ENCODE measurements around the gene SH3TC2. TPM values are rescaled to one million over a fixed set of nuclear protein-coding genes. Genes with fewer than 3 reads are reported as not detected.

The SH3TC2 gene
- total and polyA plus RNA-seq, 2 donors (not counting 1 experiment from before 2014, with no cell fraction given) = not detected

DNA sequence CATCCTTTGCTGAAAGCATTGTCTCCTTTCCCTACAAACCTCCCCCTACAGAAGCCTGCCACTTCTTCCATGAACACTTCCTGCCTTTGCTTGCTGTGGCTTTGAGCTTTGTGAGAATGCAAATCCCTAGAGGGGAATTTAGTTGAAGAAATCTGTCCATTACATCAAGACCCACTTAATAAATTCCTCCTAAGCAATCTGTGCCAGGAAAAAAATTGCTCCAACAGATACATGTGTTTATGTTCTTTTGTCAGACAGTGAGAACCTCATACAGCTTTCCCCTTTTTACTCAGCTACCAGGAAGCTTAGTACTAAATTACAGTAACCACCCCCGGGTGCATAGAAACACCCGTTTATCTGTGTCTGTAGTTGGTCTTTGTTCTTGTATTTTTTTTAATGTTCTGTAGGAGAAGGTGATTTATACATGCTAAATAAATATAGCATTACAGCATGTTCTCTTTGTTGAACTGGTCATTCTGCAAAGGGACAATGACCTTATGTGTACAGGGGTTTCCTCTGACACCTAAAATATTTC, 43.9 kb downstream of the SH3TC2 start:
- Histone ChIP-seq H2AFZ (ENCODE audit: insufficient read depth, low read depth, low read length, poor library complexity, severe bottlenecking) (no peak overlapping the region), H4K20me1 (ENCODE audit: control insufficient read depth, insufficient read depth, low read length, poor library complexity, severe bottlenecking) (no peaks in the 10 kb centered on the region), H3K9me3 (ENCODE audit: control extremely low read depth in 1 of 3, control insufficient read depth in 2 of 3, insufficient read depth in 1 of 3, low read length in 2 of 3) (no peaks in the 10 kb centered on the region), H3K4me2 (replicated peaks; ENCODE audit: low read depth, low read length, poor library complexity, severe bottlenecking) (no peak overlapping the region), H3K4me1 (ENCODE audit: control insufficient read depth in 2 of 2, insufficient read depth in 2 of 2, low read length in 2 of 2) (no peaks in the 10 kb centered on the region), H3K27me3 (replicated peaks in 1 of 4; ENCODE audit: control extremely low read depth in 1 of 4, control insufficient read depth in 3 of 4, insufficient read depth in 4 of 4, low read length in 3 of 4) (no peaks in the 10 kb centered on the region), H3K9ac (ENCODE audit: low read length) (no peak overlapping the region), H3K27ac (ENCODE audit: low read length in 2 of 2) (no peak overlapping the region), H3K36me3 (replicated peaks in 1 of 2; ENCODE audit: control extremely low read depth in 1 of 2, control insufficient read depth in 1 of 2, extremely low read depth in 1 of 2, insufficient read depth in 2 of 2, low read length in 1 of 2) (no peaks in the 10 kb centered on the region), H3K79me2 (ENCODE audit: control insufficient read depth, insufficient read depth, low read length) (no peaks in the 10 kb centered on the region), H3K4me3 (ENCODE audit: control extremely low read depth in 1 of 5, extremely low read depth in 1 of 5, insufficient read depth in 1 of 5, low read depth in 2 of 5, low read length in 4 of 5) (no peak overlapping the region)
- TF ChIP-seq CTCF (IDR thresholded peaks at IDR 0.05) = no peak
- CTCF ChIA-PET = interaction anchor here (0.7 to 0.9 kb wide), 3 partner anchors 22 to 288 kb away, joined by 3 read pairs; no protein-coding TSS in a partner anchor
- DNase-seq = no peak
- WGBS (ENCODE audit: insufficient coverage) = no CpG with 5 or more reads among the region's 2 CpGs
- no peaks in the 10 kb centered on the region for H3K9me3 Mint-ChIP-seq (ENCODE audit: insufficient read depth)
- H3K4me1 Mint-ChIP-seq = no peaks in the 10 kb centered on the region
- no peak overlapping the region for H3K4me3 Mint-ChIP-seq
- no peak overlapping the region for H3K27ac Mint-ChIP-seq
- intact Hi-C loops (cut with micrococcal nuclease) = no loop called here
- POLR2A ChIA-PET = no interaction called here
- ATAC-seq (ENCODE audit: low read depth) = no peak
- peaks cover 25% of the 10 kb centered on the region for H3K27me3 Mint-ChIP-seq

- Mint-ChIP-seq H3K27me3 (peaks cover 25% of the 10 kb centered on the region), H3K27ac (no peak overlapping the region), H3K9me3 (ENCODE audit: insufficient read depth) (no peaks in the 10 kb centered on the region), H3K4me1 (no peaks in the 10 kb centered on the region), H3K4me3 (no peak overlapping the region)
- Histone ChIP-seq H2AFZ (ENCODE audit: insufficient read depth, low read depth, low read length, poor library complexity, severe bottlenecking) (no peak overlapping the region), H3K9ac (ENCODE audit: low read length) (no peak overlapping the region), H3K4me1 (ENCODE audit: control insufficient read depth in 2 of 2, insufficient read depth in 2 of 2, low read length in 2 of 2) (no peaks in the 10 kb centered on the region), H3K9me3 (ENCODE audit: control extremely low read depth in 1 of 3, control insufficient read depth in 2 of 3, insufficient read depth in 1 of 3, low read length in 2 of 3) (no peaks in the 10 kb centered on the region), H3K36me3 (replicated peaks in 1 of 2; ENCODE audit: control extremely low read depth in 1 of 2, control insufficient read depth in 1 of 2, extremely low read depth in 1 of 2, insufficient read depth in 2 of 2, low read length in 1 of 2) (no peaks in the 10 kb centered on the region), H3K27ac (ENCODE audit: low read length in 2 of 2) (no peak overlapping the region), H3K79me2 (ENCODE audit: control insufficient read depth, insufficient read depth, low read length) (no peaks in the 10 kb centered on the region), H3K27me3 (replicated peaks in 1 of 4; ENCODE audit: control extremely low read depth in 1 of 4, control insufficient read depth in 3 of 4, insufficient read depth in 4 of 4, low read length in 3 of 4) (no peaks in the 10 kb centered on the region), H3K4me3 (ENCODE audit: control extremely low read depth in 1 of 5, extremely low read depth in 1 of 5, insufficient read depth in 1 of 5, low read depth in 2 of 5, low read length in 4 of 5) (no peak overlapping the region), H3K4me2 (replicated peaks; ENCODE audit: low read depth, low read length, poor library complexity, severe bottlenecking) (no peak overlapping the region), H4K20me1 (ENCODE audit: control insufficient read depth, insufficient read depth, low read length, poor library complexity, severe bottlenecking) (no peaks in the 10 kb centered on the region)
- no CpG with 5 or more reads among the region's 1 CpG for WGBS (ENCODE audit: insufficient coverage)
- ATAC-seq (ENCODE audit: low read depth) = no peak
- ChIA-PET CTCF (interaction anchor here (1.7 kb wide), 1 partner anchor 287 kb away, joined by 5 read pairs; no protein-coding TSS in a partner anchor), POLR2A (interaction anchor here (0.6 kb wide), 1 partner anchor 1213 kb away, joined by 4 read pairs; no protein-coding TSS in a partner anchor)
- no peak for DNase-seq
- intact Hi-C loops (cut with micrococcal nuclease) = no loop called here
- TF ChIP-seq EZH2 (IDR thresholded peaks at IDR 0.05; ENCODE audit: borderline replicate concordance, insufficient read depth, low read depth, low read length, poor library complexity, severe bottlenecking) = no peak
- no peak for TF ChIP-seq CTCF (IDR thresholded peaks at IDR 0.05)
These were observed 45.2 kb downstream of the SH3TC2 start for GRCh38 chr5:149017636-149018035.

Data from B cell (primary cell).